Trophoblast cell (in vitro differentiated cells and primary cell): ENCODE results near the gene GHRL.

Experiments used
- DNase-seq, 2 donors: peaks; one replicate each; pipeline ENCODE4 v3.0.0-alpha.2; 2016
- H2AFZ ChIP-seq: 2 replicates; pipeline ENCODE4 v1.6.1; 2013; ENCODE audit warnings: low read length, moderate library complexity, mild to moderate bottlenecking; ENCODE audit not compliant: insufficient read depth, poor library complexity
- H2AK5ac ChIP-seq: 2 replicates; pipeline ENCODE4 v1.6.1; 2013; ENCODE audit warnings: mild to moderate bottlenecking, low read length
- H2BK120ac ChIP-seq: 2 replicates; pipeline ENCODE4 v1.6.1; 2013; ENCODE audit warnings: low read length, mild to moderate bottlenecking, moderate library complexity; ENCODE audit not compliant: insufficient read depth, poor library complexity
- H2BK12ac ChIP-seq: 2 replicates; pipeline ENCODE4 v1.6.1; 2013; ENCODE audit warnings: mild to moderate bottlenecking, low read length, moderate library complexity
- H2BK5ac ChIP-seq: 2 replicates; pipeline ENCODE4 v1.6.1; 2013; ENCODE audit warnings: low read length, low read depth, moderate library complexity, mild to moderate bottlenecking; ENCODE audit not compliant: poor library complexity
- H3K14ac ChIP-seq: 2 replicates; pipeline ENCODE4 v1.6.1; 2013; ENCODE audit warnings: mild to moderate bottlenecking, low read length
- H3K18ac ChIP-seq: 2 replicates; pipeline ENCODE4 v1.6.1; 2013; ENCODE audit warnings: mild to moderate bottlenecking, low read length
- H3K23ac ChIP-seq: 2 replicates; pipeline ENCODE4 v1.6.1; 2013; ENCODE audit warnings: low read length
- H3K27ac ChIP-seq: 2 replicates; pipeline ENCODE4 v1.5.1; 2013; ENCODE audit warnings: low read depth, mild to moderate bottlenecking, inconsistent platforms, low read length, moderate library complexity
- H3K27me3 ChIP-seq: 2 replicates; pipeline ENCODE4 v1.6.1; 2013; ENCODE audit warnings: inconsistent platforms, mild to moderate bottlenecking, low read length, moderate library complexity; ENCODE audit not compliant: insufficient read depth
- H3K36me3 ChIP-seq, 2 experiments: 1 replicate in 1 of 2; 2 replicates in 1 of 2; pipeline ENCODE4 v1.6.1; 2013; ENCODE audit warnings: low read length in 2 of 2, mild to moderate bottlenecking in 2 of 2, moderate library complexity in 1 of 2; ENCODE audit not compliant: insufficient read depth in 2 of 2, control insufficient read depth in 1 of 2
- H3K4ac ChIP-seq: 2 replicates; pipeline ENCODE4 v1.6.1; 2013; ENCODE audit warnings: low read depth, mild to moderate bottlenecking, low read length, moderate library complexity
- H3K4me1 ChIP-seq, 2 experiments: 1 replicate in 1 of 2; 2 replicates in 1 of 2; pipeline ENCODE4 v1.6.1; 2013; ENCODE audit warnings: low read length in 2 of 2, mild to moderate bottlenecking in 2 of 2, moderate library complexity in 1 of 2; ENCODE audit not compliant: insufficient read depth in 2 of 2, control insufficient read depth in 1 of 2
- H3K4me2 ChIP-seq: 2 replicates; pipeline ENCODE4 v1.6.1; 2013; ENCODE audit warnings: inconsistent platforms, mild to moderate bottlenecking, low read length, moderate library complexity
- H3K4me3 ChIP-seq: 2 replicates; pipeline ENCODE4 v1.5.1; 2013; ENCODE audit warnings: mild to moderate bottlenecking, low read depth, low read length, inconsistent platforms
- H3K79me1 ChIP-seq: one replicate; pipeline ENCODE4 v1.6.1; 2013; ENCODE audit warnings: low read length
- H3K79me2 ChIP-seq: 2 replicates; pipeline ENCODE4 v1.6.1; 2013; ENCODE audit warnings: low read length, mild to moderate bottlenecking; ENCODE audit not compliant: control insufficient read depth, insufficient read depth, poor library complexity
- H3K9ac ChIP-seq: 2 replicates; pipeline ENCODE4 v1.6.1; 2013; ENCODE audit warnings: mild to moderate bottlenecking, low read length
- H3K9me3 ChIP-seq: 2 replicates; pipeline ENCODE4 v1.6.1; 2013; ENCODE audit warnings: low read depth, mild to moderate bottlenecking, control low read depth, inconsistent platforms, low read length; ENCODE audit not compliant: insufficient read depth
- H4K12ac ChIP-seq: 2 replicates; pipeline ENCODE4 v1.6.1; 2013; ENCODE audit warnings: low read depth, mild to moderate bottlenecking, low read length, moderate library complexity
- H4K8ac ChIP-seq: 2 replicates; pipeline ENCODE4 v1.6.1; 2013; ENCODE audit warnings: low read depth, mild to moderate bottlenecking, low read length, moderate library complexity
- H4K91ac ChIP-seq: one replicate; pipeline ENCODE4 v1.6.1; 2013; ENCODE audit warnings: low read depth, mild to moderate bottlenecking, low read length, moderate library complexity
- WGBS: extraction: QIAGEN DNeasy Blood & Tissue Kit; methylation state at CpG from one replicate; pipeline ENCODE4 v1.1.7; 2013; ENCODE audit warnings: missing lambda C conversion rate; ENCODE audit not compliant: insufficient read length, insufficient coverage; ENCODE audit errors: extremely low coverage; 5-methylcytosine and 5-hydroxymethylcytosine counted together

GHRL gene

DNA sequence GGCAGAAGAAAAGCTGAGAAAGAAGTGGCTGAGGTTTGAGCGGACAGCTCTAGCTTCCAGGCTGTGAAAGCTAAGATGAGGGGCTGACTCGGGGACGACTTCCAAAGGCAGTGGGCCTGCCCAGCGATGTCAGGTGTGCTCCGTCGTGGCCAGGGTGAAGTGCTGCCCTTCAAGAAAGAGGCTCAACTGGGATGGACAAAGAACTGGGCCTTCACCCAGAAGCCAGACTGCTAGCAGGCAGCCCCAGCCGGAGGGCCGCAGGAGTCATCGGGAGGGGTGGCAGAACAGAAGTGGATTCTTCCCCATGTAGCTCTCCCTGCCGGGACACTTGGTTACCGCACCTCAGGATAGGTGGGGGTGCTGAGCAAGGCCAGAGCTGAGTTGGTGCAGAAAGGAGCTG is 41.3 kb upstream of the GHRL start:
- Histone ChIP-seq H4K91ac (no peak overlapping the region), H3K79me2 (no peaks in the 10 kb centered on the region), H2BK120ac (no peak overlapping the region), H3K18ac (no peak overlapping the region), H3K4ac (no peak overlapping the region), H3K4me2 (no peak overlapping the region), H3K4me1 (no peaks in the 10 kb centered on the region), H4K12ac (no peak overlapping the region), H2BK12ac (no peak overlapping the region), H3K27me3 (peaks cover 3% of the 10 kb centered on the region), H3K27ac (no peak overlapping the region), H3K36me3 (no peaks in the 10 kb centered on the region), H2AK5ac (no peak overlapping the region), H3K23ac (no peak overlapping the region), H3K9me3 (no peaks in the 10 kb centered on the region), H3K9ac (no peak overlapping the region), H2AFZ (no peak overlapping the region), H4K8ac (no peak overlapping the region), H2BK5ac (no peak overlapping the region), H3K4me3 (no peak overlapping the region), H3K79me1 (no peaks in the 10 kb centered on the region), H3K14ac (no peak overlapping the region)
- no peak for DNase-seq
- no CpG with 5 or more reads among the region's 11 CpGs for WGBS

DNA sequence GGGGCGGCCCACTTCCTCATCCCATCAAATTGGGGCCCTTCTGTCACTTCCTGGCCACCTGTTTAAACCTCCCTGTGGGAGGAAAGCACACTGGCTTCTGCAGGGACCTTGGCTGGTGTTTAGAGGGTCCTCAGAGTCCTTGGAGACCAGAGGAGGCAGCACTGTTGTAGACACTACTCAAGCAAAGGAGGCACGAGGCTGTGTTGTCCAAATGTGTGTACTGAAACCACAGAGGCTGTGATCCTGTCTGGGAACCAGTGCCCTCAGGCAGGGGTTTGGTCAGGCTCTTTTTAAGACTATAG is 40.6 kb upstream of the GHRL start:
- Histone ChIP-seq H3K4ac (no peak overlapping the region), H3K4me1 (no peaks in the 10 kb centered on the region), H3K27me3 (peaks cover 3% of the 10 kb centered on the region), H3K23ac (no peak overlapping the region), H2BK5ac (no peak overlapping the region), H3K4me3 (no peak overlapping the region), H3K14ac (no peak overlapping the region), H3K79me2 (no peaks in the 10 kb centered on the region), H4K8ac (no peak overlapping the region), H3K9me3 (no peaks in the 10 kb centered on the region), H3K9ac (no peak overlapping the region), H2BK120ac (no peak overlapping the region), H2BK12ac (no peak overlapping the region), H3K4me2 (no peak overlapping the region), H4K12ac (no peak overlapping the region), H3K79me1 (no peaks in the 10 kb centered on the region), H3K18ac (no peak overlapping the region), H4K91ac (no peak overlapping the region), H2AK5ac (no peak overlapping the region), H2AFZ (no peak overlapping the region), H3K36me3 (no peaks in the 10 kb centered on the region), H3K27ac (no peak overlapping the region)
- no CpG with 5 or more reads among the region's 2 CpGs for WGBS
- no peak for DNase-seq

DNA sequence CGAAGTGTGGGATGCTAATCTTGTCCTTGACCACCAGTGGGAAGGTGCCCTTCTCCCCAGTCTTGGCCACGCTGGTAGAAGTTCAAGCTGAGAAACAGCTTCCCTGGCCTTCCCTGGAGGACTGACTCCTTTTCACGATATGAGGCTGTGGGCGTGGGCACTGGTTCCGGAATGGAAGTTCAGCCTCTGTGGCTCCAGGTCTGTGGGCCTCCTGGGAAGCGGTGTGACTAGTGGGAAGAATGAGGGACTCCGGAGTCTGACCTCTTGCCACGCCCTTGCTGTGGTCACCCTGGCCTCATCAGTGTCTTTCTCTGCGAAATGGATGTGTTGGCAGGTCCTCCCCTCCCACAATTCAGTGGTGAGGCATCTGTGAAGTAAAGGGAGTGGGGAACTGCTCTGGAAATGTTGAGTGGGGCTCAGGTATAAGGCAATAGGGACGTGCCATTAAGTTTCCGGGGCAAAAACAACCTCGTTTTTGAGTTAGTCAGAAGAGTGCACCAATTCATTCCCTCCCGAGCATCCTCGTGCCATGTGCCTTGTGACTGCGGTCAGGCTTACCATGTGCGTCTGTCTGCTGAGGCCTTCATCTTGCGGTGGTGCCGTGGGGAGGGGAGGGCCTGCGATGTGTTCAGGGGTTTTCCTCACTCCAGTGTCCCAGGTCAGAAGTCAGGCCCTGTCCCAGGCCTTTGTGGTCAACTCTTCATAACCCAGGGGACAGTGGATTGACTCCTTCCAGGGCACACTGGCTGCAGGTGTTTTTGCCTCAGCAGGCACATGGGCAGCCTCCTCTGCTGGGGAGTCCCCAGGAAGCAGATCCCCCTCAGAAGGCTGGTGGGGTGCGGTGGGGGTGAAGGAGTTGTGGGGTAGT is 40.0 kb upstream of the GHRL start:
- no CpG with 5 or more reads among the region's 20 CpGs for WGBS
- no peak overlapping the region for H3K4me2 ChIP-seq
- H3K27ac ChIP-seq: no peak overlapping the region
- no peaks in the 10 kb centered on the region for H3K4me1 ChIP-seq
- H3K9me3 ChIP-seq: no peaks in the 10 kb centered on the region
- no peak overlapping the region for H2AK5ac ChIP-seq
- no peak overlapping the region for H4K91ac ChIP-seq
- H2BK120ac ChIP-seq: no peak overlapping the region
- H3K79me2 ChIP-seq: no peaks in the 10 kb centered on the region
- peaks cover 3% of the 10 kb centered on the region for H3K27me3 ChIP-seq
- H3K9ac ChIP-seq: no peak overlapping the region
- no peak overlapping the region for H3K14ac ChIP-seq
- no peak for DNase-seq
- H3K4ac ChIP-seq: no peak overlapping the region
- no peak overlapping the region for H2BK5ac ChIP-seq
- H4K8ac ChIP-seq: no peak overlapping the region
- H4K12ac ChIP-seq: no peak overlapping the region
- no peak overlapping the region for H3K23ac ChIP-seq
- H2BK12ac ChIP-seq: no peak overlapping the region
- H3K4me3 ChIP-seq: no peak overlapping the region
- no peak overlapping the region for H3K18ac ChIP-seq
- H3K79me1 ChIP-seq: no peaks in the 10 kb centered on the region
- H3K36me3 ChIP-seq: no peaks in the 10 kb centered on the region
- no peak overlapping the region for H2AFZ ChIP-seq

DNA sequence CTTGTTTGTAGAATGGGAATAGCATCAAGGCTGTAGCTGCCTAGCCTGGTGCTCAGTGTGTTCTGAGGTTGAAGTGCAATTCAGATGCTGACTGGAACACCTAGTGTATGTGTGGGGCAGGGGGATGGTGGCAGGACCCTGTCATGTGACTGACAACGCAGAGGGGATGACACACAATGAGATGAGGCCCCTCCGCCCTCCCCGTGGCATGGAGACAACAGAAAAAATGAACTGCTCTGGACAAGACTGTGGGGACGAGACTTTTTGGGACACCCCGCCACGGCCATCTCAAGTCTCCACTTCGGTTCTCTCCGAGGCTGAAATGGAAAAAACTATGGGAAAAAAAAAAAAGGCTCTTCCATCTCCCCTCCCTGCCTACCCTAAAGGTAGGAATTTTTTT is 38.6 kb upstream of the GHRL start:
- Histone ChIP-seq H4K91ac (no peak overlapping the region), H3K27me3 (peaks cover 3% of the 10 kb centered on the region)
- WGBS: no CpG with 5 or more reads among the region's 8 CpGs

More for the DNA sequence above, 38.6 kb upstream of the GHRL start:
- Histone ChIP-seq H3K4me1 (no peaks in the 10 kb centered on the region), H3K27ac (no peak overlapping the region), H3K4me3 (no peak overlapping the region), H3K79me1 (no peaks in the 10 kb centered on the region), H3K9ac (no peak overlapping the region), H4K8ac (no peak overlapping the region), H3K23ac (no peak overlapping the region), H3K18ac (no peak overlapping the region), H2AFZ (no peak overlapping the region), H2BK120ac (no peak overlapping the region), H3K9me3 (no peaks in the 10 kb centered on the region), H4K12ac (no peak overlapping the region), H2AK5ac (no peak overlapping the region), H3K4me2 (no peak overlapping the region), H2BK5ac (no peak overlapping the region), H3K36me3 (no peaks in the 10 kb centered on the region), H2BK12ac (no peak overlapping the region), H3K4ac (no peak overlapping the region), H3K79me2 (no peaks in the 10 kb centered on the region), H3K14ac (no peak overlapping the region)
- no peak for DNase-seq
